Measurements from ENCODE around the gene XPO5.

XPO5 gene

DNA sequence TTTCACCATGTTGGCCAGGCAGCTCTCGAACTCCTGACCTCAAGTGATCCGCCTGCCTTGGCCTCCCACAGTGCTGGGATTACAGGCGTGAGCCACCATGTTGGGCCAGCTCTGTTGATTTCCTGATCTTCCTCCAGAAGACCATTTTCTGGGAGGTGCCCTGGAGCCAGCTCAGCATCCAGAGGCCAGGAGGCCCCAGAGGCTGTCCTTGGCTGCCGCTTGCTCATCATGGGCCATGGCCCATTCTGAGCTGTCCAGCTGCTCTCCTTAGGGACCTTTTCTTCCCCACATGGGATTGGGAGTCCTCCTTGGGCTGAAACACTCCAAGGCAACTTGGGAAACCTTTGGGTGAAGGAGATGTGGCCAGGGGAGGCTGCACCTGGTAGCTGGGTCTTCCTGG, 81.1 kb downstream of the XPO5 start:
- DNase-seq: no peak

DNA sequence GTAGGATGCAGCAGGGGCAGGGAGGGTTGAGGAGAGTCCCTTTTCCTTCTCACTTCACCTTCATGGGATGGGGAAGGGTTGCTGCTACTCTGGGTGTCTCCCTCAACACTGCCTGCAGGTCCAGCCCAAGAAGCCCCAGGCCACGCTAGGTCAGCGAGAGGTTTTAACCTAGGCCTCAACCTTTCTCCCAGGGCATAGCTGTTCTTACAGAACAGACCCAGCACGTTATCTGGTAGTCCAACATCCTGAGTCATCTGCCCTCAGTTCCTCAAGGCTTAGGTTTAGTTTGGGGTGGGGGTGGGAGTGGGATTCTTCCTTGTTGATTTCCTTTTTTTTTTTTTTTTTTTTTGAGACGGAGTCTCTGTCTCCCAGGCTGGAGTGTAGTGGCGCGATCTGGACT, 81.5 kb downstream of the XPO5 start:
- no peak for DNase-seq

DNA sequence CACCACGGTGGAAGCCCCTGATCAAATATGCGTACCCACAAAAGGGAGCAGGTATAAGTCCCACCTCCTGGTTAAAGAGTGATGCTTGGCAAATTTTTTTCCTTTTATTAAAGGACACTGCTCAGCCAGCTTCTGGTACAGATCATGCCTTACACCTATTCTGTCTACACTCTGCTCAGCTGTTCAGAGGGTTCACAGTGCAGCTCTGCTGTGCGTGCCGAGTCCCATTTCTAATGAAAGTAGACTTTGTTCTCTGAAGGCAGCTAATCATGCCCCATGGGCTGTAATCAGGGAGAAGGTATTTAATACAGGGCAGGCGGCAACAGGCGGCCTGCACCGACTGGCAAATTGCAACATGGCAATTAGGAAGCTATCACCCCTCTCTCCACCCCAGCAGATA, 82.0 kb downstream of the XPO5 start:
- DNase-seq: no peak

DNA sequence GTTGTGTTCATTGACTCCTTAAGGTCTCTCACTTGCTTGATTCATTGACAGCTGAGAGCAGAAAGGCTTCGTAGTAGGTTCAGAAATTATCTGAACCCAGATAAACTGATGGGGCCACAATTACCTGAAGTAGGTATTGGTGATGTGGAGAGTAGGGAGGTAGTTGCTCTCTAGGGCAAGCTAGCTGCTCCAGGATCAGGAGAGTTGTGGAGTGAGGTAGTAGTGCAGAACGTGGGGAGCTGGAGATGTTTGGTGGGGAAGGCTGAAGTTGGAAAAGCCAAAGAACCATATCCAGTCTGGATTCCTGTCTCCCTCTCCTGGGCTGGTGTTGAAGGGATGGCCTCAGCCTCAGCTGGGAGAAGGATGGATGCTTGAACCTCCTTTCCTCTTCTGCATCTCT, 82.6 kb downstream of the XPO5 start:
- no peak for DNase-seq

DNA sequence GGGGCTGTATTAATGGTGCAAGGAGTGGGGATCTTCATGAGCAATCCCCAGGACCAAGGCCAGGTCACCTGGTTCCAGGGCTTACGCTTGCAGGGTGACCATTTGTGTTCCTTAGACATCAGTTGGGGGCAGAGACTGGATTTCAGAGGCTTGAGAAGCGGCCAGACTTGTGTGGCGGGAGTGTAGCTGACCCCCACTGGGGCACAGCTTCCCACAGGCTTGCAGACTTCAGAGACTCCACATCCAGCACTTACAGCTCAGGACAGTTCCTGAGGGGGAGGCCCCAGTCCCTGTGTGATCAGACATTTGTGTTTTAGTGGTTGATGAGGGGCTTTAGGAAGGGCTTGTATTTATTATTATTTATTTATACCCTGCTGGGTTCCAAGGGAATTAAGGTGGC, 83.2 kb downstream of the XPO5 start:
- peak in 1 of 2 donors; percentile 30 for DNase-seq

DNA sequence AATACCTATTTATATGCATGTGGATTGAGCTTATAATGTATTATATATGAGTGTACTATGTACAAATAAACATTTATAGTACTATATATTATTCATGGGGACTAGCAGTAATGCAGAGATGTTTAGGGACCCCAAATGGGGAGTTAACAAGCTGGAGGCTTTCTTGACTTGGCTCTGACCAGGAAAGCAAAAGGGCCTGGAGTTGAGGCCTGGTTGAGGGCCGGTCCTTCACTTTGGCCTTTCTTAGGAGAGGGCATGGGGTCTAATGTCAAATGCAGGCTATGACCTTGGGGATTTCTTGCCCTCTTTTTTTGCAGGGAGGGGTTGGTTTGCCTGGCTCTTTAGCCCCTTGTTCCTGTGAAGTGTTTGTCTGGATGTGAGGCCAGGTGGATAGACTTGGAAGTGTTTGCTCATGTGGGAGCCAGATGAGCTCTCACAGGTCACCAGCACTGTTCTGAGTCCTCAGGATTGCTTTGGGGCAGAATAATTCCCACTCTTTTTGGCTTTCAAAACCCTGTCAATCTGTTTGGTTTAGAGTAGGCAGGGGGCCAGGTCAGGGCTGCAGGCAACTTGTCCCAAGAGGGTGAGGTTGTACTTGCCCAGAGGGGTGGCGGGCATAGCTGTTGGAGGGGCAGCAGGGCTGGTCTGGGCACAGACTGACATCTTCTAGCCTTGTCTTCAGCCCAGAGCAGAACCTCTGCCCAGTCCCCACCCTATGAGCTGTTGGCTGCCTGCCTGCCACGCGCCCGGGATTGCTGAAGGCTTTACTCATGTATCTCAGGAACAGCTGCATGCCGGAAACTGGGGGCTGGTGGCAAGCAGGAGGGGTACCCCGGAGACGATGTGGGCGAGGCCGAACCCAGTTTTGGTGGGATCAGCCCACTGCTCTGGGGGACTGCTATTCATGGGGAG, 83.8 kb downstream of the XPO5 start:
- peak; percentile 77 to 88 for DNase-seq

DNA sequence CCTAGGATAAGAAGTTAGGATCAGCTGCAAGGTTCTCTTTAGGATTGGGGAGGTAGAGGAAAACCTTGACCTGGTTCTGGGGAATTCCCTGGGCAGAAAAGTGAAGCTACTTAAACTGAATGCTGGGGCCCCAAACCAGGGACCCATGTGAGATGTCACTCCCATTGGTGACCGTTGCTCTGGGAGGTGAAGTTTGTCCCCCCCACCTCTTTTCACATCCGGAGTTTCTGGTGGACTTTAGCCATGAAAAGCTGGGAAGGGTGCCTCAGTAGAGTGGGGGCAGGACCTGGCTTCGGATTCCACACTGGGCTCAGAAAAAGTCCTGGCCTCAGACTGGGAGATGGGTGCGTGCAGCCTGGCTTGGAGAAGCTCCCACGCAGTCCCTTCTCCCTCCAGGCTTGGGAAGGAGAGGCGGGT, 85.3 kb downstream of the XPO5 start:
- DNase-seq: no peak

DNA sequence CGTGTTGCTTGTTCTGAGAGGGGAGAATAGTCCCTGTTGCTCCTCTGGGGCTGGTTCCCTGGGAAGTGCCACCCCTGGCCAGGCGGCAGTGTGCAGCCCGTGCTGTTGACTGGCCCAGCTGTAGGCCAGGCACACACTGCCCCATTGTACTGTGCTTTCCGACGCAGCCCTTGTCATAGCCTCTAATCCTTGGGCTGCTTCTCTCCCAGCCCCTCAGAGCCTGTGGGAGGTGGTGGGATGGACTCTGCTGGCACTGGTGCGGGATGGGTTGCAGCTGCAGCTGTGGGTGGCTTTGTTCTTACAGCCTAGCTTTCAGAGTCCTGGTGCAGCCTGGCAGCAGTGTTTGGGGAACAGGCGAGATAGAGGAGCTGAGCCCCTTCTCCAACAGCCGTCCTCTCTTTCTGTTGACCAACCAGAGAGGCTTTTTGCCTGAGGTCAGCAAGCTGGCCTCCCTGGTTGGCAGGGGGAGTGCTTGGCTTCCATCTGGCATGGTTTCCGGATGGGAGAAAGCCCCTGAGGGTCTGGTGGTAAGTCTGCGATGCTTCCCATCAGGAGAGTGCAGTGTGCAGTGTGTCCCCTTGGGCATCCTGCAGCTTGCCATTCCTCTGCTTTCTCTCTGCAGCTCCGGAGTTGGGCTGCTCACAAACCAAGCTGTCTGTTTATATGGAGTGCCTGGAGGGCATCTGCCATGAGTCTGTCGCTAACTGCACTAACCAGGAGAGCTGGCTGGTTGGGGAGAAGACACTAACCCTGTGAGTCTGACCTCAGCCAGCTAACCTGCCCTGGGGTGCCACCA, 86.4 kb downstream of the XPO5 start:
- DNase-seq: peak; percentile 92 to 98

DNA sequence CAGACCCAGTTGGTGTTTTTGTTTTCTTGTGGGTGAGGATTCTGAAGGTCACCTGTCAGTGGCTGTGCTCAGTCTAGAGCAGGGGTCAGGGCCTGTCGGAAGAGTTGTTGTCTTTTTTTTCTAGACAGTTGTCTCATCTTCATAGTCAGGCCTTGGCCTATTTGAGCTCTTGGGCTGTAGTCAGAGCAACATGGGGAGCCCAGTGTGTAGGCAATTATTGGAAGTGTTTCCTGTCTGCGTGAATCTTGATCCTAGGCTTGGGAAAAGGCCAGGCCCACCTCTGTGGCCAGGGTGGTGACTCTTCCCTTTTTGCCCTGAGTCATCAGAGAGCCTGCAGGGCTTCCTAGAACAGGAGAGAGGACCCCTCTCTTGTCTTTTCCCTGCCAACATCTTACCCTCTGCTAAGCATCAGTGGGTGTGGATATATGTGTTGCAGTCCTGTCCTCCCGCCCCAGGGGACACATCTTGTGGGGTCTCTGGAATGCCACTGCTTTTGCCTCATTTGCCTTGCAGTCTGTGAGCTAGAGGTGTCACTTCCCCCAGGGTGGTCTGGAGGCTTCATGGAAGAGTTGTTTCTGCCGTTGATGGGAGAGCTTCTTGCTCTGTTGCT, 87.1 kb downstream of the XPO5 start:
- no peak for DNase-seq

DNA sequence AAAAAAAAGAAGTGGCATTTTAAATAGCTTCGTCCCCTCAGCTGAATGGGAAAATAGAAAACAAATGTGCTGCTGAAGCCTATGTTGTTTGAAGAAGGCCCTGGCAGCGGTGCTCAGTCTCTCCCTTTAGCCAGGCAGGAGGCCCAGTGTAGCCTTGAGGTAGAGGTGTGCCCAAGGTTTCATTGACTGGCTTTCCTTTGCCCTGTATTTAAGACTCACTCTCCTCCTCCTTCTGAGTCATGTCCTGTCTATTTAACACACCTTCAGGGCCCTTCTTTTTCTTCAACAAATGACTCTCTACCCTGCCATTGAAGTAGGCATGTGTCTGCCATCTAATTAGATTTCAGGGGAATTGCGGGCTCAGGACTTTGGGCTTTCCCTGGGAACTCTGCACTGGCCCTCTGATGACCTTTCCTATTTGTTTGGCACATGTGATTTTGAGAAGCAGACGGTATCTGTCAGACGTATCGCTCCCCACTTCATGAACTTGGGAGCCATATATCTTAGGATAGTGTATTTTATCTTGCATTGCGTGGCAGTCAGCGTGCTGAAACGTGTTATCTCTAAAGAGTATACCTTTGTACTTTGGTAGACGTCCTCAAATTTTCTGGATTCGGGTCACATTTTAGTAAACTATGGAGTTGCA, 94.1 kb downstream of the XPO5 start:
- no peak for DNase-seq

DNA sequence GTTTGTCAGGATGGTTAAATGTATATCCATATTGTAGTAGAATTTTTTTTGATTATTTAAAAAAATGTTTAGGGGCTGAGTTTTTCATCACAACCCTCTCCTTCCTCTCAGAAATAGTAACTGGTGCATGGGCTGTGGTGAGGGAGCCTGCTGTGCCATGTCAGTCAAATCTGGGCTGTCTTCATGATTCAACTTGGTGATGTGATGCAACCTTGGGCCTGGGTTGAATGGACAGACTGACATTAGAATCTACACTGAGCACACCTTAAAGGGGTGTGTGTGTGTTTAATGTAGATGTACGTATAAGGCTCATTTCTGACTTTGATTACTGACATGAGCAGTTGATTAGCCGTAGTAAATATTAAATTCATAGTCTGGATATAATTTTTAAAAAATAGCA, 94.8 kb downstream of the XPO5 start:
- no peak for DNase-seq

DNA sequence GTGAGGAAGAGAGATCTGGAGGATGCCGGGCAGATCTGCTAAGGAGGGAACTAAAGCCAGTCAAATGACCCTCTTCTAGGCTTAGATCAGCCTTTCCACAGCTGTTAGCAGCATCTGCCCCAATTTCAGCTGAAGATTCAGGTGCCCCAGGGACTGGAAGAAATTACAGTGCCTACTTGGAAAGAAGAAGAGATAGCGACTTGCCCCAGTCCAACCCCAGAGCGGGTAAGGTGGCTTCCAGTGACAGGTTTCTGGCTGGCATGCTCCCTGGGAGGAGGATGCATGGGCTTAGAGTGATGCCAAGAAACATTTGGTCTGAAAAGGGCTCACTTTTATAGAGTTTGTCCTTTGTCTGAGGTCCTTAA, 97.8 kb downstream of the XPO5 start:
- no peak for DNase-seq

DNA sequence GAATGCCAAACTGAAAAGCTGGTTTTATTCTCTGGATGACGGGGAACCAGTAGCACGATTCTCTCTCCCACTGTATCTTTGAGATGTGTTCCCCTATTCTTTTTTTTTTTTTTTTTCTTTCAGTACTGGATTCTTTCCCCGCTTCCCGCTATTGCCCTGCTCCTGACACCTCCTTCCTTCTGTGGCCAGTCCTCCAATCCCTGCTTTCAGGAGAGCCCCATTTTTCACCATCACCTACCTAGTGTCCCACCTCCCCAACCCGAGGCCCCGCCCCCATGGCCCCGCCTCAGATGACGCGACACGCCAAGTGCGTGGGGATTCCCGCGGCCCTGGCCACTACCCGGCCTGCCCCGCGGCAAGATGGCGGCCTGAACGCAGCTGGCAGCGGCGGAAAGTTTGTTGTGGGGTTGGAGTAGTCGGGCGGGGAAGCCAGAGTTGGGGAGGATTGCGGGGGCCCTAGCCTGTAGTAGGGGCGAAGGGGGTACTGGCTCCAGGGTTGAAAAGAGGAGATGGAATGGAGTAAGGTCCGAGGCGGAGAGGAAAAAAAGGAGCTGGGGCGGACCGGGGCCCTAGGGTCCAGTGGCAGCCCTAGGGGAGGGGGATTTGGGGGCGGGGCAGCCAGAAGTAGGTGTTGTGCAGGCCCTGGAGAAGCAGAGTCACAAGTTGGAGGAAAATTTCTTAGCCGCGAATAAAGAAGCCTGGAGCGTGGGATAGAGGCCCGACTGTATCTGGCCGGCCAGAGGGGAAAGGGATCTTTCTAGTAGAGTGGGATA, 98.4 kb downstream of the XPO5 start, which contains the start of gene TJAP1:
Gene TJAP1 (plus strand): TSS at position 336 of the 773 bp plus-strand sequence. CDS start 21,432 bp downstream, outside the sequence.
- peak; percentile 77 to 88 for DNase-seq

DNA sequence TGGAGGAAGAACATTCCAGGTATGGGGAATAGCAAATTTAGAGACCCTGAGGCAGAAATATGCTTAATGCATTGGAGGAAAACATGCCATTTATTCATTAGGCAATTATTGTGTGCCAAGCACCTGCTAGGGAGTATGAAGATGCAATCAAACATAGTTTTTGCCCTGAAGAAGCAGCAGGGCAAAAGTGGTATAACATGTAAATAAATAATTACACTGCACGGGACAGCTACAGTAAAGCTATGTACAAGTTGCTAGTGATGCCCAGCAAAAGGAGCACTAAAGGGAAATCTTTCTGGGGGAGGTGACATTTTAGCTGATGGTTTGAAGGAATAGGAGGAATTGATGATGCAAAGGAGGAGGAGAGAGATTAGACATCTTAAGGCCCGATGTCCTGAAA, 99.1 kb downstream of the XPO5 start:
- DNase-seq: no peak

DNA sequence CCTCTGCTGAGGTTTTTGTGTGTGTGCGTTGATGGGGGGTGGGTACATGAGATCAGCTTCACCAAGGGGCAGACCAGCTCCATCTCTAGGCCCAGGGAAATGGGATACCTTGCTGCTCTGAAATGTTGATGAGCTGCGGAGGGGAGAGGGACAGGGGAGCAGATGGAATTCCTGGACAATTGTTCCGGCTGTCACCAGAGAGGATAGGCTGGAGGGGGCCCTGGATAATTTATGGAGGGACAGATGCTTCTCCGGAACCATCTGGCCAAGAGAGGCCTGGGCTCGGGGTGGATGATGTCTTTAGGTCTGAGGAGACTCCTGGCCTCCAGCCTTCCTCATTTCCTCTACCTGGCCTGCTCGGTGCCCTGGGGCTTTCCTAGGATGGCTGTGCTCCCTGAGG, 100.3 kb downstream of the XPO5 start:
- DNase-seq: no peak

DNA sequence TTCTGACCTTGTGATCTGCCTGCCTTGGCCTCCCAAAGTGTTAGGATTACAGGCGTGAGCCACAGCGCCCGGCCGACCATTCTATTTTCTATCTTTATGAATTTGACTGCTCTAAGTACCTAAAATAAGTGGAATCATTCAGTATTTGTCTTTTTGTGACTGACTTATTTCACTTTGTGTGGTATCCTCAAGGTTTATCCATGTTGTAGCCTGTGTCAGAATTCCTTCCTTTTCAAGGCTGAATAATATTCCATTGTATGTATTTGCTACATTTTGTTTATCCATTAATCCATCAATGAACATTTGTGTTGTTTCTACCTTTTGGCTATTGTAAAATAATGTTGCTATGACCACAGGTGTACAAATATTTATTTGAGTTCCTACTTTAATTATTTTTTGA, 103.3 kb downstream of the XPO5 start:
- DNase-seq: no peak
